Stimulated activated naive CD8-positive, alpha-beta T cell treated with anti-CD3 and anti-CD28 coated beads, Interleukin-15, amount 100 ng/mL, for 72 hours (primary cell): Measurements from ENCODE around the gene TBC1D5.
A peak's percentile ranks its signal among the peaks of the same experiment; 100 is the strongest.
"Not testable (repeated sequence)": the region's sequence is repeated elsewhere in the genome, so short reads cannot be mapped to it uniquely, and the experiment has no call there.

Experiments
- ATAC-seq: fragments of 150-1000 bp; cut with Tn5 transposase; 2 replicates; pipeline ENCODE4 v1.10.0; 2021; ENCODE audit warnings: mild to moderate bottlenecking, moderate library complexity
- DNase-seq, 2 donors: peaks; one replicate each; pipeline ENCODE4 v3.0.0; 2021 to 2022
- H3K27ac Mint-ChIP-seq, 2 donors: one replicate each; pipeline ENCODE4 v1.8.0; 2022; ENCODE audit warnings: mild to moderate bottlenecking in 2 of 2, mixed read lengths in 2 of 2, moderate library complexity in 2 of 2
- H3K27me3 Mint-ChIP-seq: one replicate; pipeline ENCODE4 v1.8.0; 2022; ENCODE audit warnings: mixed read lengths
- H3K4me1 Mint-ChIP-seq: one replicate; pipeline ENCODE4 v1.8.0; 2022; ENCODE audit warnings: mild to moderate bottlenecking, mixed read lengths
- H3K4me3 Mint-ChIP-seq, 2 donors: one replicate each; pipeline ENCODE4 v1.8.0; 2022; ENCODE audit warnings: mild to moderate bottlenecking in 2 of 2, mixed read lengths in 2 of 2, moderate library complexity in 1 of 2
- H3K9me3 Mint-ChIP-seq, 2 donors: one replicate each; pipeline ENCODE4 v1.8.0; 2022; ENCODE audit warnings: mixed read lengths in 2 of 2

Gene TBC1D5

DNA sequence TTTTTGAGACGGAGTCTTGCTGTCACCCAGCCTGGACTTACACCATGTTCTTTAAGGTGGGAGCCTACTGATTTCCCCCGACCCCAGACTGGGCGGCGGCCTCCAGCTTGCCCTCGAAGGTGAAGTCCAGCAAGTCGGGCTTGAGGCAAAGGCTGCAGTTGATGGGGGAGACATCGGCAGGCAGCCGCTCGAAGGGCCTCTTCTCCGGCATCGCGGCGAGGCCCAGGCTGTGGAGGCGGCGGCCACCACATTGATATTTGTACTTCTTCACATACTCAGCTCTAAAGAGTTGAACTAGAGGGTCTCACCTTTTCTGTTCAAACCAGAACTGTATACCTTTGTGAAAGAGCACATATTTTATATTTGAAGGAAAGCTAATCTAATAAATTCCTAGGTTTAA is 36.4 kb downstream of the TBC1D5 start:
- not testable (repeated sequence) for ATAC-seq

DNA sequence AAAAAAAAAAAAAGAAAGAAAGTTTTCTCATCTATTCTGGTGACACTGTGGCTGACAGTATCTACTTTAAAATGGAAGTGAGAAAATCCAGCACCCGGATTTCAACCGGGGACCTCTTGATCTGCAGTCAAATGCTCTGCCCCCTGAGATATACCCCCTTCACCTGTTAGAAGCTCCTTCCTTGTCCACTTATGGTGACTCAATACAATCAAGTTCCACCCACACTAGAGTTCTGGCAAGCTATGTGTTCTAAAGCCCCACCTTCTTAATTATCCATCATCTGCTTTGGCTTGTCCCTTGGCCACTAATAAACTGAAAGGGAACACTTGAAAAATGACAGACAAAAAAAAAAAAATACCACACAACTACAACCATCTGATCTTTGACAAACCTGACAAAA is 42.6 kb downstream of the TBC1D5 start:
- H3K27ac Mint-ChIP-seq, H3K4me3 Mint-ChIP-seq, H3K27me3 Mint-ChIP-seq, DNase-seq, ATAC-seq: not testable (repeated sequence)
- peaks cover 12 to 13% of the 10 kb centered on the region in 2 donors for H3K9me3 Mint-ChIP-seq
- H3K4me1 Mint-ChIP-seq = peaks cover 15% of the 10 kb centered on the region

More for the DNA sequence above, 36.4 kb downstream of the TBC1D5 start:
- not testable (repeated sequence) for H3K27ac Mint-ChIP-seq, DNase-seq, H3K4me1 Mint-ChIP-seq, H3K9me3 Mint-ChIP-seq, H3K27me3 Mint-ChIP-seq, H3K4me3 Mint-ChIP-seq

DNA sequence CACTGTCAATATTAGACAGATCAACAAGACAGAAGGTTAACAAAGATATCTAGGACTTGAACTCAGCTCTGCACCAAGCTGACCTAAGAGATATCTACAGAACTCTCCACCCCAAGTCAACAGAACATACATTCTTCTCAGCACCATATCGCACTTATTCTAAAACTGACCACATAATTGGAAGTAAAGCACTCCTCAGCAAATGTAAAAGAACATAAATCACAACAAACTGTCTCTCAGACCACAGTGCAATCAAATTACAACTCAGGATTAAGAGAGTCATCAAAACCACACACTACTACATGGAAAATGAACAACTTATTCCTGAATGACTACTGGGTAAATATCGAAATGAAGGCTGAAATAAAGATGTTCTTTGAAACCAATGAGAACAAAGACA is 46.8 kb downstream of the TBC1D5 start:
- peaks cover 15% of the 10 kb centered on the region for H3K4me1 Mint-ChIP-seq
- not testable (repeated sequence) for H3K4me3 Mint-ChIP-seq, DNase-seq, ATAC-seq, H3K27ac Mint-ChIP-seq, H3K27me3 Mint-ChIP-seq
- peaks cover 19 to 20% of the 10 kb centered on the region in 2 donors for H3K9me3 Mint-ChIP-seq

DNA sequence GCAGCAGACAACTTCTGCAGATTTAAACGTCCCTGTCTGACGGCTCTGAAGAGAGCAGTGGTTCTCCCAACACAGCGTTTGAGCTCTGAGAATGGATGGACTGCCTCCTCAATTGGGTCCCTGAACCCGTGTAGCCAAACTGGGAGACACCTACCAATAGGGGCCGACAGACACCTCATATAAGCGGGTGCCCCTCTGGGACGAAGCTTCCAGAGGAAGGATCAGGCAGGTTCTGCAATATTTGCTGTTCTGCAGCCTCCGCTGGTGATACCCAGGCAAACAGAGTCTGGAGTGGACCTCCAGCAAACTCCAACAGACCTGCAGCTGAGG is 48.8 kb downstream of the TBC1D5 start:
- Mint-ChIP-seq H3K4me1 (peaks cover 15% of the 10 kb centered on the region), H3K9me3 (peaks cover 14 to 20% of the 10 kb centered on the region in 2 donors)
- H3K4me3 Mint-ChIP-seq, ATAC-seq, DNase-seq, H3K27ac Mint-ChIP-seq, H3K27me3 Mint-ChIP-seq: not testable (repeated sequence)

DNA sequence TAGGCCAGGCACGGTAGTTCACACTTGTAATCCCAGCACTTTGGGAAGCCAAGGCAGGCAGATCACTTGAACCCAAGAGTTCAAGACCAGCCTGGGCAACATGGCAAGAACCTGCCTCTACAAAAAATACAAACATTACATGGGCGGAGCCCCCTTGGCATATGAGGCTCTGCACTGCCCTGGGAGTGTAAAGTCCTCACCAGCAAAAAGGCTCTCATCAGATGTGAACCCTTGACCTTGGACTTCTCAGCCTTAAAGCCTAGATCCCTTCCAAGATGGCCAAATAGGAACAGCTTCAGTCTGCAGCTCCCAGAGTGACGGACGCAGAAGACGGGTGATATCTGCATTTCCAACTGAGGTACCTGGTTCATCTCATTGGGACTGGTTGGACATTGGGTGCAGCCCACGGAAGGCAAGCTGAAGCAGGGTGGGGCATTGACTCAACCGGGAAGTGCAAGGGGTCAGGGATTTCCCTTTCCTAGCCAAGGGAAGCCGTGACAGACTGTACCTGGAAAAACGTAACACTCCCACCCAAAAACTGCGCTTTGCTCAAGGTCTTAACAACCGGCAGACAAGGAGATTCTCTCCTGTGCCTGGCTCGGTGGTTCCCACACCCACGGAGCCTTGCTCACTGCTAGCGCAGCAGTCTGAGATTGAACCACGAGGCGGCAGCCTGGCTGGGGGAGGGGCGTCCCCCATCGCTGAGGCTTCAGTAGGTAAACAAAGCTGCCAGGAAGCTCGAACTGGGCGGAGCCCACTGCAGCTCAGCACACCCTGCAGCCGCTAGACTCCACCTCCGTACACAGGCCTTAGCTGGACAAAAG is 49.4 kb downstream of the TBC1D5 start:
- not testable (repeated sequence) for H3K27me3 Mint-ChIP-seq, ATAC-seq, H3K27ac Mint-ChIP-seq, DNase-seq, H3K4me3 Mint-ChIP-seq
- peaks cover 15% of the 10 kb centered on the region for H3K4me1 Mint-ChIP-seq
- H3K9me3 Mint-ChIP-seq = peaks cover 14 to 20% of the 10 kb centered on the region in 2 donors

DNA sequence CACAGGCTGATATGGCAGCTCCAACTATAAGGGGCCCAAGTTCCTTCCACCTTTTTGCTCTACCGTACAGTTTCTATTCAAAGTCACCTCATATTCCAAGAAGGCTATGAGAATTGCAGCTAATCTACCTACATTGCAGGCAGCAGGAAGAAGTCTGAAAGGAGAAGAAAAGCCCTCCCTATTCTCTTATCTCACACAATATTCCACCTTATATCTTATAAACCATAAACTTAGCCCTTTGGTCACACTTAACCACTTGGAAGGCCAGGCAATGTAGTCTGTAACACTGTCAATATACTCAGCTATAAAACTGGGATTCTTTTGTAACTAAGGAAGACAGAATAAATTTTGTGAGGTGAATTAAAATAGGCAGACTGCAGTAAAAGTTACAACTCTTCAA is 54.9 kb downstream of the TBC1D5 start:
- Mint-ChIP-seq H3K27me3 (no peaks in the 10 kb centered on the region), H3K4me3 (no peak overlapping the region), H3K27ac (no peak overlapping the region), H3K9me3 (no peaks in the 10 kb centered on the region), H3K4me1 (peaks cover 4% of the 10 kb centered on the region)
- DNase-seq (no peak), ATAC-seq (no peak)

DNA sequence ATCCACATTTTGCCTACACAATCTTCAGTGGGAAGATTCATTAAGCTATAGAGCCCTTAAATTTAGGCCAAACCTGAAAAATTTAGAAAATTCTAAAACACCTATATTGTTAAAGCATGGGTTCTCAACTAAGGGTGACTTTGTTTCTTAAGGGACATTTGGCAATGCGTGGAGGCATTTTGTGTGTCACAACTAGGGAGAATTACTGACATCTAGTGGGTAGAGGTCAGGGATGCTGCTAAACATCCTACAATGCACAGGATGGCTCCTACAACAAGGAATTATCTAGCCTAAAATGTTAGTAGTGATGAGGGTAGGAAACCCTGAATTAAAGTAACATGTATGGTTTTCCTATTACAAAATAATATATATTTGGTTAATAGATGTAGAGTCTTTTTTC is 55.8 kb downstream of the TBC1D5 start:
- Mint-ChIP-seq H3K27ac (no peak overlapping the region), H3K27me3 (no peaks in the 10 kb centered on the region), H3K9me3 (no peaks in the 10 kb centered on the region), H3K4me1 (peaks cover 4% of the 10 kb centered on the region), H3K4me3 (no peak overlapping the region)
- ATAC-seq = no peak
- DNase-seq = no peak

DNA sequence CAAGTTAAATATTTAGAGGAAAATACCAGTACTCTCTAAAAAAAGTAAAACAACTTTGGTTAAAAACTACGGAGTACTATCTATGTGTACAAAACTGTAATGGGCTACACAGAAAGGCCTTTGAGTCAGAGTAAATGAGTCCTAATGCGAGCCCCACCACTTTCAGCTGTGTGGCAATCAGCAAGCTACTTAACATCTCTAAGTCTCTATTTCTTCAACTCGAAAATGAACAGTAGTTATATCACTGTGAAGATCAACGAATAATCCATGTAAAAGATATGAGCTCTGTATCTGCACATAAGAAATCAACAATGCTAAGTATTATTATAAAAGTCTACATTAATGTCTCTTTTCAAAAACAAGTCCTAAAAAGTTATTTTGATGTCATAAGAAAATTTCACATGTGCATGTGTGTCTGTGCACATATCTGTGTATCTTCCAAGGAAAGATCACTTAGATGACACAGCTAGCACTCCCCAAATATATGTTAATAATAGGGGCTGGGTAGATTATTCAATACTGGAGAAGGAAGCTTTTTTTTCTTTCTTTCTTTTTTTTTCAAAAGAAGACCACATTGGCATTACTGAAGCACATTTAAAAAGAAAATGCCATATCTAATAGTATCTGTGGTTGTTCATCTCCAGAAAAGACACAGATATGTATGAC is 58.8 kb downstream of the TBC1D5 start:
- Mint-ChIP-seq H3K27me3 (no peaks in the 10 kb centered on the region), H3K4me3 (no peak overlapping the region), H3K27ac (no peak overlapping the region), H3K4me1 (peaks cover 6% of the 10 kb centered on the region), H3K9me3 (no peaks in the 10 kb centered on the region)
- ATAC-seq (no peak), DNase-seq (no peak)

DNA sequence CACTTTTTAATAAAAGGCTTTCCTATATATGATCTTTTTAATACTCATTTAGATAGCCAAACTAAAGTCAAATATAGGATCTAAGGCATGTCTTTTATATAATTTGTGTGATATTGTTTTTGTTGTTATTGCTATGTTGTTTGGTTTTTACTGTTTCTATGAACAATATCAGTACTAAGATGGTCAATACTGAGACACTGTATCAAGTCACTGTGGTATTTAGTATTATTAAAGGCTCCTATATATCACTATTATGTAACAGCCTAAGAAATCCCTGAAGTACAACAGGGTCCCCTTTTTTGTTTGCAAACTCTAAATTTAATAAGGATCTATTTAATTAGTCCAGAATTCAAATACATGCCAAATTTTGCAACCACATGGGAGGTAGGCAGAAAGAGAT is 61.9 kb downstream of the TBC1D5 start:
- no peaks in the 10 kb centered on the region for H3K9me3 Mint-ChIP-seq
- no peak overlapping the region for H3K27ac Mint-ChIP-seq
- H3K4me1 Mint-ChIP-seq = peaks cover 10% of the 10 kb centered on the region
- H3K27me3 Mint-ChIP-seq = no peaks in the 10 kb centered on the region
- DNase-seq (no peak), ATAC-seq (no peak)
- H3K4me3 Mint-ChIP-seq = no peak overlapping the region

DNA sequence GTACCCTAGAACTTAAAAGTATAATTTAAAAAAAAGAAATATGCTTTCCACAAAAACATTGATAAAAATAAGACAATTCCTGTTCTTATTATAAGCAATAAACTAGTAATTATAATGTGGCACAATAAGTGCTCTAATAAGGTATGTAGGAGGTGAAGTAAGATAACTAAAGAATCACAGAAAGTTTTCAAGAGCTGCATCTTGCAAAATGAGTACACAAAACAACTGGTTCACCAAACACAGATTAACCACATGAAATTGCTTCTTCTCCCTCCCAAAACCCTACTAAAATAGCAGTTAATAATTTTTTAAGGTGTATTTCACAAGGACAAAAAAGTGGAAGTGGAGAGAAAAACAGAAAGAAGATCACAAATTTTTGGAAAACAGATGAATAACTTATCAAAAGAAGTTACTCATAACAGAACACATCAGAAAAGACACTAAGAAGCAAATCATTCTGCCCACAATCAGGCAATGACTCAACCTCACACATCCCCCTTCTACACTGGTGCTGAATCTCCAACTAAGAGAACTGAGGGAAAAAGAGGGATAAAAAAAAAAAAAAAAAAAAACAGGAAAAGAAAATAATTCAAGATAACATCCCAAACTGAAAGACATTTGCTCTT is 64.2 kb downstream of the TBC1D5 start:
- DNase-seq (no peak), ATAC-seq (peak; percentile 84)
- H3K4me3 Mint-ChIP-seq = no peak overlapping the region
- H3K27me3 Mint-ChIP-seq = no peaks in the 10 kb centered on the region
- no peaks in the 10 kb centered on the region for H3K9me3 Mint-ChIP-seq
- H3K27ac Mint-ChIP-seq = no peak overlapping the region
- H3K4me1 Mint-ChIP-seq = peaks cover 10% of the 10 kb centered on the region

DNA sequence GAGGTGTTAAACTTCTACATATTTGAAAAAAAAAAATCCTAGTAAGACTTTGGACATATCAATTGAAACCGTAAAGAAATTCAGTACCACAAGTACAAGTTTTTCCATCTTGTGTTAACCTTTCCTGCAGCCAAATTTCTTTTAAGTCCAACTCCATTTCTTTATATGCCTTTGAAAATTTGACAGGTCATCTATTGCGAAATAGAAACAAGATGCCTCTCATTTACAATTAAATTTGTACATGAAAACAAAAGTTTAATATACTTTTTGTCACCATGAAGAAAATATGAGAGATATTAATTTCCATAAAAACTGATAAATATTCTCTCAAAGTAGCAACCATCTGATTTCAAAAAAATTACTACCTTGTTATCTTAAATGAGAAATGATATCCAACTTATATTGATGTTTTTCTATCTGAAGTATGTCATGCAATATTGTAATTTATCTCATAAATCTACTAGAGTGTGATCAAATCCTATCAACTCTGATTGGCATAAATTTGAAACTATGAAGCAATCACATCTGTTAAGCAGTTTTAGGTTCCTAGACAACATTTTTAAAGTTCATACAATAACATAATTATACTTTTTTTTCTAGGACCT is 68.2 kb downstream of the TBC1D5 start:
- peaks cover 10% of the 10 kb centered on the region for H3K4me1 Mint-ChIP-seq
- no peak for ATAC-seq
- no peaks in the 10 kb centered on the region for H3K27me3 Mint-ChIP-seq
- no peaks in the 10 kb centered on the region for H3K9me3 Mint-ChIP-seq
- H3K27ac Mint-ChIP-seq = no peak overlapping the region
- H3K4me3 Mint-ChIP-seq = no peak overlapping the region
- no peak for DNase-seq

DNA sequence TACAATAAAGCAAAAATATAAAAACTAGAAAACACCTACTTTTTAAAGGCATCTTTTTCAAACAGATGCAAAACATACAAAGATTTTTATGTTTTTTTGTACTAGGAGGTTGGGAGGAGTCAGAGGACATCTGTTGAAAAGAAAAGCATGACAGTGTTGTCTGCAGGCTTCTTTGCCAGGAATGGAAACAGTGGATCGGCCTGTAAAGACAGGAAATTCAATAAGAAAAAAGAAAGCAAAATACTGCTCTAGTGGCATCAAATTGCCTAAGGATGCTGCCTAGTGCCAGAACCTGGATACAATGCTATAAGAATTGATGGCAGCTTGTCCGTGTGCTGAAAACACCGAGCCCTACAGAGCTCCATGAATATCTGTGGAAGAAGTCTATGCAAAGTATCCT is 69.9 kb downstream of the TBC1D5 start:
- ATAC-seq (no peak), DNase-seq (no peak)
- H3K9me3 Mint-ChIP-seq = no peaks in the 10 kb centered on the region
- no peak overlapping the region for H3K4me3 Mint-ChIP-seq
- H3K27ac Mint-ChIP-seq = no peak overlapping the region
- no peaks in the 10 kb centered on the region for H3K27me3 Mint-ChIP-seq
- H3K4me1 Mint-ChIP-seq = no peaks in the 10 kb centered on the region

DNA sequence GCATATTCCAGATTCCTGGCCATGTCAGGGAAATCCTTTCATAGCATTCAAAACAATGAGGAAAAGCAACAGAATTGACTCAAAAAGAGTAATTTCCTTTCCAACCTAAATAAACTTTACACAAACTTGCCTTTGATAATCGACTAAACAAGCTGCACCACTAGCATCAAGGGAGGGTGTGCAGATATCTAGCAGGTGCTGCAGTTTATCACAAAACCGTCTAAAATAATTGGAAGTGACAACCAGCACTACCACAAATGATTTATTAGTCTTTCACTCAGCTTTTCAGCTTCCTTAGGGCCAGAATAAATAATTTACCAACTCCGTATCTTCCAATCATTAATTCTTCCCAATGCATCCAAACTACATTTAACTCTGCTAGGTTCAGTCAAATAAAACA is 71.7 kb downstream of the TBC1D5 start:
- peak overlapping the region in 1 of 2 donors; percentile 19 for H3K27ac Mint-ChIP-seq
- H3K4me1 Mint-ChIP-seq = peaks cover under 1% of the 10 kb centered on the region
- DNase-seq (no peak), ATAC-seq (no peak)
- no peak overlapping the region for H3K4me3 Mint-ChIP-seq
- no peaks in the 10 kb centered on the region for H3K27me3 Mint-ChIP-seq
- no peaks in the 10 kb centered on the region for H3K9me3 Mint-ChIP-seq

DNA sequence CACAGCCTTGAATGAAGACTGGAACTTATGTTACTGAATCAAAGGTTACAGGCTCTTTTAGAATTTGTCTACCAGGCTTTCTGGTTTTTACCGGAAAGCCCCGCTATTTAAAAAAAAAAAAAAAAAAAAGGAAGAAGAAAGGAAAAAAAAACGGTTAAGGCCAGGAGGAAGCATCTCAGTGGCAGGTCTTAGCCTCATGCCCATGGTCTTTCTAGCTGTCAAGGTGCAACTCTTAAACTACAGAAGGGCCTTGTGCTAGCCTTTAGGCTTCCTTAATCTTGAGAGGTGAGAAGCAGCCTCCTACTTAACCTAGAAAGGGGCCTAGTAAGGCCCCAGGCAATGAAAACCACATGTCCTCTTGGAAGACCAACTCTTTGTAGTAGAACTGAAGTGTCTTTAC is 77.5 kb downstream of the TBC1D5 start:
- peak; percentile 37 for ATAC-seq
- H3K4me1 Mint-ChIP-seq = peaks cover 8% of the 10 kb centered on the region
- H3K27ac Mint-ChIP-seq = no peak overlapping the region
- H3K4me3 Mint-ChIP-seq = no peak overlapping the region
- DNase-seq = no peak
- H3K27me3 Mint-ChIP-seq = no peaks in the 10 kb centered on the region
- no peaks in the 10 kb centered on the region for H3K9me3 Mint-ChIP-seq

DNA sequence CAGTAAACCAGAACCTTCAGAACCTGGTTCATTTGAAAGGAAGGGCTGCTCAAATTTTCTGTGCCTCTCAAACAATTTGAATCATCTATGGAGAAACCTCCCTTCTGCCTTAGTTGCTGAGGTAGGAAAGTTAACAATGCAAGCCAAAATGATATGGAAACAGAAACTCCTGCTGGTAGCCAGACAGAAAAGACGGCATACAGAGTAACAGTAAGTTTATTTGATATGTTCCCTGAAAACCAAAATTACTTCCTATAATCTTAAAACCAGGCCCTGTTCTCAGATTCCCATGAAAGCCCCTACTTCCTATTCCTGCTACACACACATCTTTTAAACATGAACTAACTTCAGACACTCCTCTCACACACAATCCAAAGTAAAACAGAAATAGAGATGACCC is 86.2 kb downstream of the TBC1D5 start:
- no peak for DNase-seq
- no peak for ATAC-seq
- no peaks in the 10 kb centered on the region for H3K9me3 Mint-ChIP-seq
- no peak overlapping the region for H3K4me3 Mint-ChIP-seq
- no peaks in the 10 kb centered on the region for H3K27me3 Mint-ChIP-seq
- H3K4me1 Mint-ChIP-seq = peaks cover 7% of the 10 kb centered on the region
- H3K27ac Mint-ChIP-seq = no peak overlapping the region

DNA sequence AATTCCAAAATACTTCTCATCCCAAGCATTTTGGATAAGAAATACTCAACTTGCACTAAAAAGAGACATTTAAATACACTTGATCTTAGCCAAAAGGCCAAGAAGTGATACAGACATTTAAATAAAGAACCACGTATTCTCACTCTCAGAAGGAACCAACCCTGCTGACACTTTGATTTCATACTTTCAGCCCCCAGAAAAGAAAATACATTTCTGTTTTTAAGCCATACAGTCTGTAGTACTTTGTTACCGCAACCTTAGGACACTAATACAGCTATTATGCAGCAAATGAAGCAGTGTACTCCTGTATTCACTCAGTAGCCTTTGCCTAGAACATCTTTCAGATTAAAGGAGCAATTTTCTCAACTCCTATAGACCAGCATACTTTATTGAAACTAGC is 86.7 kb downstream of the TBC1D5 start:
- DNase-seq (no peak), ATAC-seq (no peak)
- no peak overlapping the region for H3K4me3 Mint-ChIP-seq
- H3K4me1 Mint-ChIP-seq = peaks cover 7% of the 10 kb centered on the region
- no peak overlapping the region for H3K27ac Mint-ChIP-seq
- H3K9me3 Mint-ChIP-seq = no peaks in the 10 kb centered on the region
- H3K27me3 Mint-ChIP-seq = no peaks in the 10 kb centered on the region
